ENCODE data around the gene CLCNKA. TPM values are rescaled to one million over a fixed set of nuclear protein-coding genes. Genes with fewer than 3 reads are reported as not detected.
"Not testable (repeated sequence)": the region's sequence is repeated elsewhere in the genome, so short reads cannot be mapped to it uniquely, and the experiment has no call there.

Gene CLCNKA
- total RNA-seq, 5 donors from 2014 or later (not counting 1 experiment from before 2014, with no cell fraction given), result not detected

DNA sequence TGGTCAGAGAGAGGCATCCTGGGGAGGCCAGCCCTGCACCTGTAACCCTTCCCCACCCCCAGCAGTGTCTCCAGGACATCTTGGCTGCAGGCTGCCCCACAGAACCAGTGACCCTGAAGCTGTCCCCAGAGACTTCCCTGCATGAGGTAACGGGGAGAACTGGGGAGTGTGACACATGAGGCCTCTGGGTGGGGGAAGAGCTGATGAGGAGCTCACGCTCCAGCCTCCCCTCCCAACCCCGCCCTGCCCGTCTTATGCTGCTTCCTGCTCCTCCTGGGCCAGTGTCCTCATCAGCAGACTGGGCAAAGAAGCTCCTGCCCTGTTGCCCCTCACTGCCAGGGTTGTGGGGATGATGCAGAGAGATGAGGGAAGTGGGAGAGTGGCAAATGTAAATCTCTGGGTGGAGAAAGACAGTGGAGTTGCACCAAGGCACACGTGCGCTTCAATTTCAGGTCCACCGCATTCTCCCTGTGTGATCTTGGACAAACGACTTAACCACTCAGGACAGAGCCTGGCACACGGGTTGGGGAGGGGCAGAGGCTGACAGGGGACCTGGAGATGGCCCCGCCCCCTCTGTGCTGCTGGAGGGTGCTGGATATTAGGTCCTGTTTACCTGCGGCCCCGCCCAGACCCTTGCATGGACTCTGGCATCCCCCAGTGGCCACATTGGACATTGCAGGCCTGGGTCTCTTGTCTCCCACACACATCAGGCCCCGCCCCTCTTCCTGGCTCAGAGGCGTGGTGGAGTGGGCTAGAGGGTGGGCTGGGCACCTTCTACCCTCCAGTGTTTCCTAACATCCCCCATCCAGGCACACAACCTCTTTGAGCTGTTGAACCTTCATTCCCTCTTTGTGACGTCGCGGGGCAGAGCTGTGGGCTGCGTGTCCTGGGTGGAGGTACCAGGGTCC is 34.0 kb downstream of the CLCNKA start:
- ChIA-PET CTCF (interaction anchor here (0.6 kb wide), 4 partner anchors 25 to 255 kb away, joined by 3 to 5 read pairs (median 4); no protein-coding TSS in a partner anchor), POLR2A (no interaction called here)
- H3K4me1 ChIP-seq (ENCODE audit: control insufficient read depth in 1 of 2, extremely low read depth in 1 of 2, insufficient read depth in 2 of 2, low read length in 2 of 2), result peaks cover 0 to 8% of the 10 kb centered on the region in 2 experiments
- H3K27ac ChIP-seq (ENCODE audit: low read length), result no peak overlapping the region
- H3K9me3 ChIP-seq, result no peaks in the 10 kb centered on the region
- peak; percentile 58 to 90 (median 79) for DNase-seq
- Mint-ChIP-seq H3K36me3 (no peaks in the 10 kb centered on the region), H3K9me3 (no peaks in the 10 kb centered on the region), H3K4me1 (peaks cover 0 to 6% (median 6%) of the 10 kb centered on the region in 3 donors), H3K27me3 (peaks cover 0 to 1% of the 10 kb centered on the region in 2 donors), H3K4me3 (no peak overlapping the region), H3K27ac (peak overlapping the region in 1 of 2 donors; percentile 48)
- H3K36me3 ChIP-seq (ENCODE audit: control insufficient read depth in 2 of 2, extremely low read depth in 1 of 2, insufficient read depth in 1 of 2, low read length in 1 of 2), result no peaks in the 10 kb centered on the region
- H3K27me3 ChIP-seq (replicated peaks in 1 of 2; ENCODE audit: control insufficient read depth in 2 of 2, extremely low read depth in 1 of 2, insufficient read depth in 2 of 2, low read length in 1 of 2), result peaks cover 0 to 11% of the 10 kb centered on the region in 2 experiments
- no peak overlapping the region for H3K4me3 ChIP-seq (ENCODE audit: control insufficient read depth in 1 of 2, extremely low read depth in 1 of 2, low read length in 1 of 2)
- WGBS (ENCODE audit: insufficient coverage), result 46% methylated on average over 6 of the region's 18 CpGs
- peak; percentile 93 to 98 (median 96) for ATAC-seq (replicated peaks in 1 of 4)

GRCh38 chr1:16056521-16056912 is 34.7 kb downstream of the CLCNKA start:
- H3K27me3 ChIP-seq (replicated peaks in 1 of 2; ENCODE audit: control insufficient read depth in 2 of 2, extremely low read depth in 1 of 2, insufficient read depth in 2 of 2, low read length in 1 of 2); H3K4me1 Mint-ChIP-seq; ATAC-seq (replicated peaks in 1 of 4); H3K36me3 Mint-ChIP-seq; H3K36me3 ChIP-seq (ENCODE audit: control insufficient read depth in 2 of 2, extremely low read depth in 1 of 2, insufficient read depth in 1 of 2, low read length in 1 of 2); H3K4me3 Mint-ChIP-seq; POLR2A ChIA-PET; H3K27me3 Mint-ChIP-seq; H3K4me1 ChIP-seq (ENCODE audit: control insufficient read depth in 1 of 2, extremely low read depth in 1 of 2, insufficient read depth in 2 of 2, low read length in 2 of 2); H3K27ac Mint-ChIP-seq; H3K4me3 ChIP-seq (ENCODE audit: control insufficient read depth in 1 of 2, extremely low read depth in 1 of 2, low read length in 1 of 2); H3K9me3 Mint-ChIP-seq; H3K9me3 ChIP-seq; CTCF ChIA-PET; H3K27ac ChIP-seq (ENCODE audit: low read length); DNase-seq: not testable (repeated sequence)
- 53% methylated on average over 1 of the region's 4 CpGs for WGBS (ENCODE audit: insufficient coverage)

DNA sequence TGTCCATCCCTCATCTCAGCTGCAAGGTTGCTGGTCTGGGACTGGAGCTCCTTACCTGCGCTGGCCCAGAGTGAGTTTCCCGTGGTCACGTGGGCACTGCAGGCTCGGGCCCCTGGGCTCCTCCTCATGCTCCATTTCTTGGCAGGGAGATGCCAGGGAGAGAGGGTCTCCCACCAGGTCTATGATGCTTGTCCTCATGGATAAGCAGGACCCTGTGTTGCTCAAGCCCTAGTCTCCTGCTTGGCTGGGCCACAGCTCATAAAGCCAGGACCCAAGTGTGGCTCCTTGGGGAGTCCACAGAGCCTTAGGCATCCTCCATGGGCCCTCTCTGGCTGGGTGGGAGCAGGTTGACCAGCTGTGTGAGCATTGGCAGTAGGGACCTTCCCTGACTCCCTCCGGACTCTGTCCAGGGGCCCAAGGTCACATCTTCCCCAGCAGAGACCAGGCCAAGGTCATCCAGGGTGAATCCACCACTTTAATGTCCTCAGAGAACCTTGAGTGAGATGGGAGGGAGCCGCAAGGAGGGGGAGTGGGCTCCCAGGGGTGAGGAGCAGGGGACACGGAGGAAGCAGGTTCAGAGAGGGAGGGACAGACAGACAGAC is 35.6 kb downstream of the CLCNKA start:
- H3K27me3 Mint-ChIP-seq; H3K27ac ChIP-seq (ENCODE audit: low read length); H3K4me3 Mint-ChIP-seq; H3K36me3 ChIP-seq (ENCODE audit: control insufficient read depth in 2 of 2, extremely low read depth in 1 of 2, insufficient read depth in 1 of 2, low read length in 1 of 2); H3K9me3 ChIP-seq; POLR2A ChIA-PET; DNase-seq; H3K27ac Mint-ChIP-seq; H3K4me1 ChIP-seq (ENCODE audit: control insufficient read depth in 1 of 2, extremely low read depth in 1 of 2, insufficient read depth in 2 of 2, low read length in 2 of 2); H3K4me1 Mint-ChIP-seq; CTCF ChIA-PET; H3K4me3 ChIP-seq (ENCODE audit: control insufficient read depth in 1 of 2, extremely low read depth in 1 of 2, low read length in 1 of 2); H3K27me3 ChIP-seq (replicated peaks in 1 of 2; ENCODE audit: control insufficient read depth in 2 of 2, extremely low read depth in 1 of 2, insufficient read depth in 2 of 2, low read length in 1 of 2); H3K36me3 Mint-ChIP-seq; ATAC-seq (replicated peaks in 1 of 4); H3K9me3 Mint-ChIP-seq: not testable (repeated sequence)
- 83% methylated on average over 3 of the region's 7 CpGs for WGBS (ENCODE audit: insufficient coverage)

DNA sequence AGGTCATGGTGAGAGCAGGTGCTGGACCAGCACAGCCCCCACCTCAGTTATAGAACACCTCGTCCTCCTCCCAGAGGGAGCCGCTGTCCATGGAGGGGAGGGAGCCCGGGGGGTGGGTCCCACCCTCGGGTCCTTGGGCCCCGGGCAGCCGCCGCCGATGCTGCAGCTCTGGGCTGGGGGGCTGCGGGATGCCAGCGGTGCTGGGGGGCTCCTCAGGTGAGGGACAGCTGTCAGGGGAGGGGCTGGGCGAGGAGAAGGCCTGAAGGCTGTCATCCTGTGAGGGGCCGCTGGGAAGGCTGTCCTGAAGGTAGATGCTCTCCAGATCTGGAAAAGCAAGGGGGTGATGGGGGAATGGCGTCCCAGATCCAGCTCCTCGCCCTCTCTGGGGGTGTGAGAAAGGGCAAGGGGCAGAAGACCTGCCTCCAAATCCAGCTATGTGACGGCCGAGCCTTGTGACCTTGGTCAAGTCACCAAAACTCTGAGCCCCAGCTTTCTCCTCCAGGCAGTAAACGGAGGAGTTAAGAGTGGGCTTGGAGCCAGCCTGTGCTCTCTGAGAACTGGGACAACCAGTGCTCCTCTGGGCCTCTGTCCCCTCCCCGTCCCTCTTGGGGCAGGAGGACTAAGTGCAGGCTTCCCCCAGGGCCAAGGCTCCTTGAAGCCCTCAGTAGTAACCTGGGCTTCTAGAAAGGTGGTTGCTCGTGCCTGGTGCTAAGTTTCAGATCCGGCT is 36.7 kb downstream of the CLCNKA start:
- H3K27me3 ChIP-seq (replicated peaks in 1 of 2; ENCODE audit: control insufficient read depth in 2 of 2, extremely low read depth in 1 of 2, insufficient read depth in 2 of 2, low read length in 1 of 2); H3K4me1 Mint-ChIP-seq; H3K36me3 ChIP-seq (ENCODE audit: control insufficient read depth in 2 of 2, extremely low read depth in 1 of 2, insufficient read depth in 1 of 2, low read length in 1 of 2); H3K36me3 Mint-ChIP-seq; H3K9me3 ChIP-seq; H3K9me3 Mint-ChIP-seq; H3K4me3 ChIP-seq (ENCODE audit: control insufficient read depth in 1 of 2, extremely low read depth in 1 of 2, low read length in 1 of 2); H3K4me3 Mint-ChIP-seq; H3K4me1 ChIP-seq (ENCODE audit: control insufficient read depth in 1 of 2, extremely low read depth in 1 of 2, insufficient read depth in 2 of 2, low read length in 2 of 2); H3K27me3 Mint-ChIP-seq; CTCF ChIA-PET; DNase-seq; H3K27ac ChIP-seq (ENCODE audit: low read length); ATAC-seq (replicated peaks in 1 of 4); H3K27ac Mint-ChIP-seq: not testable (repeated sequence)
- POLR2A ChIA-PET, result interaction anchor here in 1 of 2 donors (0.5 kb wide), 1 partner anchor 131 kb away, joined by 3 read pairs; no protein-coding TSS in a partner anchor
- WGBS (ENCODE audit: insufficient coverage), result no CpG with 5 or more reads among the region's 20 CpGs

- Mint-ChIP-seq H3K27me3 (peaks cover 9 to 10% of the 10 kb centered on the region in 2 donors), H3K4me1 (peaks cover 14 to 18% (median 18%) of the 10 kb centered on the region in 3 donors), H3K27ac (no peak overlapping the region), H3K36me3 (no peaks in the 10 kb centered on the region), H3K4me3 (no peak overlapping the region), H3K9me3 (no peaks in the 10 kb centered on the region)
- ATAC-seq (replicated peaks in 1 of 4) (no peak), DNase-seq (no peak)
- ChIA-PET CTCF (interaction anchor here in 1 of 2 donors (0.6 kb wide), 1 partner anchor 126 kb away, joined by 5 read pairs; no protein-coding TSS in a partner anchor), POLR2A (interaction anchor here in 1 of 2 donors (0.5 kb wide), 1 partner anchor 123 kb away, joined by 7 read pairs; no protein-coding TSS in a partner anchor)
- WGBS (ENCODE audit: insufficient coverage), result 84% methylated on average over 3 of the region's 3 CpGs
- H3K36me3 ChIP-seq (ENCODE audit: control insufficient read depth in 2 of 2, extremely low read depth in 1 of 2, insufficient read depth in 1 of 2, low read length in 1 of 2), result no peaks in the 10 kb centered on the region
- H3K27me3 ChIP-seq (replicated peaks in 1 of 2; ENCODE audit: control insufficient read depth in 2 of 2, extremely low read depth in 1 of 2, insufficient read depth in 2 of 2, low read length in 1 of 2), result peaks cover 0 to 29% of the 10 kb centered on the region in 2 experiments
- H3K4me1 ChIP-seq (ENCODE audit: control insufficient read depth in 1 of 2, extremely low read depth in 1 of 2, insufficient read depth in 2 of 2, low read length in 2 of 2), result peaks cover 0 to 8% of the 10 kb centered on the region in 2 experiments
- no peaks in the 10 kb centered on the region for H3K9me3 ChIP-seq
- no peak overlapping the region for H3K4me3 ChIP-seq (ENCODE audit: control insufficient read depth in 1 of 2, extremely low read depth in 1 of 2, low read length in 1 of 2)
- H3K27ac ChIP-seq (ENCODE audit: low read length), result no peak overlapping the region
Measured at GRCh38 chr1:16061266-16061665, 39.4 kb downstream of the CLCNKA start.

- H3K27ac ChIP-seq (ENCODE audit: low read length); POLR2A ChIA-PET; H3K36me3 Mint-ChIP-seq; H3K9me3 Mint-ChIP-seq; H3K4me3 ChIP-seq (ENCODE audit: control insufficient read depth in 1 of 2, extremely low read depth in 1 of 2, low read length in 1 of 2); DNase-seq; H3K4me3 Mint-ChIP-seq; H3K36me3 ChIP-seq (ENCODE audit: control insufficient read depth in 2 of 2, extremely low read depth in 1 of 2, insufficient read depth in 1 of 2, low read length in 1 of 2); H3K27me3 Mint-ChIP-seq; CTCF ChIA-PET; H3K9me3 ChIP-seq; H3K4me1 ChIP-seq (ENCODE audit: control insufficient read depth in 1 of 2, extremely low read depth in 1 of 2, insufficient read depth in 2 of 2, low read length in 2 of 2); ATAC-seq (replicated peaks in 1 of 4); H3K27ac Mint-ChIP-seq: not testable (repeated sequence)
- 60% methylated on average over 2 of the region's 18 CpGs for WGBS (ENCODE audit: insufficient coverage)
- H3K27me3 ChIP-seq (replicated peaks in 1 of 2; ENCODE audit: control insufficient read depth in 2 of 2, extremely low read depth in 1 of 2, insufficient read depth in 2 of 2, low read length in 1 of 2), result peaks cover 0 to 31% of the 10 kb centered on the region in 2 experiments
- H3K4me1 Mint-ChIP-seq, result peaks cover 14 to 18% (median 18%) of the 10 kb centered on the region in 3 donors
Measured at GRCh38 chr1:16061989-16062686, 40.3 kb downstream of the CLCNKA start.
